Pancreas (tissue), 10 donors: ENCODE results near the gene AKAP8. TPM values are rescaled to one million over a fixed set of nuclear protein-coding genes. Genes with fewer than 3 reads are reported as not detected.

Experiments
- ATAC-seq, 4 donors: fragments of 200-7000 bp; cut with Tn5 transposase; one replicate each; pipeline versions ENCODE4 v1.8.0 to v1.9.1; 2020; ENCODE audit warnings: mild to moderate bottlenecking in 4 of 4, moderate library complexity in 4 of 4
- DNase-seq, 6 donors: peaks; one replicate each; pipeline ENCODE4 v3.0.0-alpha.2; 2020
- FAIRE-seq: peaks from 2 replicates; lab custom pipeline; 2012; peaks lifted over from hg19 to GRCh38; lab: Jason Lieb, UNC
- H3K27ac ChIP-seq, 4 donors: fragments of 200-600 bp; sonication (generic); 1 replicate in 3 of 4; 2 replicates in 1 of 4; pipeline versions ENCODE4 v1.5.0 to v1.8.0; 2020
- H3K27me3 ChIP-seq, 4 donors: fragments of 200-600 bp; one replicate each; pipeline ENCODE4 v1.8.0; 2021
- H3K36me3 ChIP-seq, 3 donors: fragments of 200-600 bp; sonication (generic) in 1 of 3; one replicate each; pipeline versions ENCODE4 v1.5.0 to v1.8.0; 2020 to 2021
- H3K4me1 ChIP-seq, 3 donors: fragments of 200-600 bp; one replicate each; pipeline ENCODE4 v1.8.0; 2021
- H3K4me3 ChIP-seq, 4 donors: fragments of 200-600 bp; sonication (generic) in 2 of 4; one replicate each; pipeline versions ENCODE4 v1.5.0 to v1.8.0; 2020 to 2021
- H3K9me3 ChIP-seq, 4 donors: fragments of 200-600 bp; one replicate each; pipeline ENCODE4 v1.8.0; 2021
- WGBS, 2 donors: extraction: QIAGEN DNeasy Blood & Tissue Kit; methylation state at CpG; one replicate each; pipeline ENCODE4 v1.1.7; 2013; 5-methylcytosine and 5-hydroxymethylcytosine counted together
- intact Hi-C, 3 donors: fragments of 100-400 bp; cut with DNase I; formaldehyde crosslinking; loops; one replicate each; pipeline versions ENCODE4 v1.11.1 to v1.14.2; 2022
- polyA plus RNA-seq, 2 donors: library from polyadenylated mRNA; stranded (reverse); fragments of 200-250 nt; gene quantifications; one replicate each; pipeline ENCODE4 v1.2.3, GENCODE V29; 2013
- total RNA-seq, 6 donors: library from RNA; stranded (reverse); fragmentation: NEBNext Ultra II Directional in 4 of 6; extraction: Animal tissue kit (Norgen Biotek cat#: 25700) in 4 of 6; gene quantifications; one replicate each; pipeline versions ENCODE4 v1.2.1 to v1.2.4, GENCODE V29; 2021 to 2023
- TF ChIP-seq, protein P1 (sequence below), 4 donors: fragments of 200-600 bp; sonication (generic) in 3 of 4; IDR thresholded peaks; one replicate each; pipeline versions ENCODE4 v1.5.0 to v1.8.0; 2021; ENCODE audit warnings: antibody characterized with exemption in 4 of 4
- donor health status: healthy with polysubstance abuse.
- donor health status: DM: no; HTN: no; CAD: no; lungs with moderate emphysema.
- donor health status: DM: no; HTN: no; CAD: no.
- donor health status: control.
- donor health status: control.
- donor health status: Bipolar disorder and iron deficiency.
- donor health status: DM: yes; HTN: yes; CAD: no.
- donor health status: DM: no; HTN: no; CAD: no.
- donor health status: DM: no; HTN: no; CAD: no.
- donor health status: DM: yes; HTN: yes; CAD: no.

Gene AKAP8
- total and polyA plus RNA-seq, 8 donors = 14.7 to 25.9 (median 17.6) TPM

DNA sequence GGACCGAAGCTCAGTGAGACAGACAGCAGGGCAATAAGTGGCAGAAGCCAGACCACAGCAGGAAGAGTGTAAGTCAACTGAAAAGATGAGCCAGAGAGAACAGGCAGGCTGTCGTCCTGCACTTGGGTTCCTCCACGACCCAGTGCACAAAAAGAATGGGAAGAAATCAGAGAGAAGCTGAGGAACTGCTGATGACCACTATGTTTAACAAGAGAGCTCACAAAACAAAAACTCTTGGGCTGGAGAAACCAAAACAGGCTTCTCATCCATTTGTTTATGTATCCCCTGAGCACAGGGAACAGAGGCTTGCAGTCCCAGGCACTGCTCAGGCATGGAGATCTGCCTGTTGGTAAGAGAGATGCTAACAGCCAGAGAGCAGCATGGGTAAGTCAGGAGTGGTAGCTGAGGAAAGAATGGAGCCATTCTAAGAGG lies 25.2 kb upstream of the AKAP8 start:
- no peak overlapping the region for H3K27ac ChIP-seq
- no peaks in the 10 kb centered on the region for H3K9me3 ChIP-seq
- TF ChIP-seq, protein P1, sequence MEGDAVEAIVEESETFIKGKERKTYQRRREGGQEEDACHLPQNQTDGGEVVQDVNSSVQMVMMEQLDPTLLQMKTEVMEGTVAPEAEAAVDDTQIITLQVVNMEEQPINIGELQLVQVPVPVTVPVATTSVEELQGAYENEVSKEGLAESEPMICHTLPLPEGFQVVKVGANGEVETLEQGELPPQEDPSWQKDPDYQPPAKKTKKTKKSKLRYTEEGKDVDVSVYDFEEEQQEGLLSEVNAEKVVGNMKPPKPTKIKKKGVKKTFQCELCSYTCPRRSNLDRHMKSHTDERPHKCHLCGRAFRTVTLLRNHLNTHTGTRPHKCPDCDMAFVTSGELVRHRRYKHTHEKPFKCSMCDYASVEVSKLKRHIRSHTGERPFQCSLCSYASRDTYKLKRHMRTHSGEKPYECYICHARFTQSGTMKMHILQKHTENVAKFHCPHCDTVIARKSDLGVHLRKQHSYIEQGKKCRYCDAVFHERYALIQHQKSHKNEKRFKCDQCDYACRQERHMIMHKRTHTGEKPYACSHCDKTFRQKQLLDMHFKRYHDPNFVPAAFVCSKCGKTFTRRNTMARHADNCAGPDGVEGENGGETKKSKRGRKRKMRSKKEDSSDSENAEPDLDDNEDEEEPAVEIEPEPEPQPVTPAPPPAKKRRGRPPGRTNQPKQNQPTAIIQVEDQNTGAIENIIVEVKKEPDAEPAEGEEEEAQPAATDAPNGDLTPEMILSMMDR (IDR thresholded peaks at IDR 0.05) = no peak
- WGBS, 2 donors = 55% methylated on average over 3 of the region's 3 CpGs
- intact Hi-C loops = no loop called here
- H3K36me3 ChIP-seq = peaks cover 0 to 19% (median 11%) of the 10 kb centered on the region in 3 donors
- no peaks in the 10 kb centered on the region for H3K27me3 ChIP-seq
- H3K4me3 ChIP-seq = no peak overlapping the region
- no peak for FAIRE-seq
- ATAC-seq = no peak
- no peak for DNase-seq
- H3K4me1 ChIP-seq = peaks cover 16 to 20% (median 16%) of the 10 kb centered on the region in 3 donors

GRCh38 chr19:15404097-15404779 lies 24.7 kb upstream of the AKAP8 start:
- no peak overlapping the region for H3K4me3 ChIP-seq
- no peaks in the 10 kb centered on the region for H3K9me3 ChIP-seq
- WGBS, 2 donors = 74 to 82% methylated on average over 7 of the region's 7 CpGs
- FAIRE-seq (no peak), DNase-seq (no peak), ATAC-seq (no peak)
- no peak overlapping the region for H3K27ac ChIP-seq
- intact Hi-C loops = no loop called here
- H3K27me3 ChIP-seq = no peaks in the 10 kb centered on the region
- peaks cover 16 to 20% (median 16%) of the 10 kb centered on the region in 3 donors for H3K4me1 ChIP-seq
- TF ChIP-seq, protein P1 (IDR thresholded peaks at IDR 0.05) = no peak
- H3K36me3 ChIP-seq = peaks cover 0 to 21% (median 14%) of the 10 kb centered on the region in 3 donors

DNA sequence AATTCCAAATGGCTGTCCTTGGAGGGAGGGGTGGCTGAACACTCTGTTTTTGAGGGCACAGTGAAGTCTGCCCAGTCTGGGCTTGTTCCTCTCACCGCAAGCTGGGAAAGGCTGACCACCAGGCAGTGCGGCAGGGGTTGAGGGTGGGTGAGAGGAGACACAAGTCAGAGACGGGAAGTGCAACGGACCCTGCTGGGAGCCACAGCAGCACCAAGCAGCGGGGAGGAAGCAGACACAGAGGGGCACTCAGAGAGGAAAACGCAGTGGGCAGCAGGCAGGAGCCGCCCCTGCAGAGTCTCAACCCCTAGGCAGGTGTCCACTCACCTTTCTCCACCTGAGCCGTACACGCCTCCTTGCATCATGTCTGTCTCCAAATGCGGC lies 23.6 kb upstream of the AKAP8 start:
- Histone ChIP-seq H3K27me3 (no peaks in the 10 kb centered on the region), H3K4me3 (no peak overlapping the region), H3K36me3 (peaks cover 0 to 32% (median 23%) of the 10 kb centered on the region in 3 donors), H3K27ac (no peak overlapping the region), H3K4me1 (peaks cover 16 to 19% (median 16%) of the 10 kb centered on the region in 3 donors), H3K9me3 (no peaks in the 10 kb centered on the region)
- no peak for DNase-seq
- no peak for FAIRE-seq
- intact Hi-C loops = no loop called here
- 86 to 91% methylated on average over 10 of the region's 10 CpGs for WGBS, 2 donors
- TF ChIP-seq, protein P1 (IDR thresholded peaks at IDR 0.05) = no peak
- ATAC-seq = no peak

- H3K4me1 ChIP-seq = peaks cover 10 to 16% (median 14%) of the 10 kb centered on the region in 3 donors
- no peaks in the 10 kb centered on the region for H3K9me3 ChIP-seq
- WGBS, 2 donors = 81 to 82% methylated on average over 15 of the region's 15 CpGs
- FAIRE-seq (no peak), DNase-seq (no peak), ATAC-seq (no peak)
- peaks cover 2 to 37% (median 29%) of the 10 kb centered on the region in 3 donors for H3K36me3 ChIP-seq
- no peaks in the 10 kb centered on the region for H3K27me3 ChIP-seq
- TF ChIP-seq, protein P1 (IDR thresholded peaks at IDR 0.05) = no peak
- intact Hi-C loops = no loop called here
- H3K4me3 ChIP-seq = no peak overlapping the region
- no peak overlapping the region for H3K27ac ChIP-seq
These were observed 23.0 kb upstream of the AKAP8 start for GRCh38 chr19:15402411-15403150.

DNA sequence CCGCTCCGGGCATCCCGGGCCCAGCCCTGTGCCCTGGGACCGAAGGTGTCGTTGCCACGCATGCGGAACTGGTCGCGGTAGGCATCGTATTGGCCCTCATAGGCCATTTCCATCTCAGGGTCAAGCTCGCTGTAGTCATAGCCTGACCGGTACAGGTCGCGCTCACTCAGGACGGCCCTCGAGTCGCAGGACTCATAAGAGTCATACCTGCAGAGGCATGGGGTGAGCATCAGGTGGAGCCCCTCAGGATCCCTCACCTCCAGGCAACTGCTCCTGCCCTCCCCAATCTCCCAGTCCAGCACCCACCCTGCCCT lies 21.8 kb upstream of the AKAP8 start:
- peaks cover under 1 to 6% (median 5%) of the 10 kb centered on the region in 3 donors for H3K4me1 ChIP-seq
- DNase-seq = no peak
- TF ChIP-seq, protein P1 (IDR thresholded peaks at IDR 0.05) = no peak
- WGBS, 2 donors = 94 to 96% methylated on average over 17 of the region's 17 CpGs
- no peaks in the 10 kb centered on the region for H3K27me3 ChIP-seq
- peaks cover 4 to 50% (median 41%) of the 10 kb centered on the region in 3 donors for H3K36me3 ChIP-seq
- no peak for FAIRE-seq
- no peak overlapping the region for H3K4me3 ChIP-seq
- ATAC-seq = no peak
- H3K9me3 ChIP-seq = no peaks in the 10 kb centered on the region
- intact Hi-C loops = no loop called here
- no peak overlapping the region for H3K27ac ChIP-seq
